HepG2 (cell line): Measurements from ENCODE around the gene HES1. TPM values are rescaled to one million over a fixed set of nuclear protein-coding genes. Genes with fewer than 3 reads are reported as not detected.

ENCODE experiments used
- BCL6 ChIP-seq: IDR thresholded peaks from 2 replicates; pipeline ENCODE4 v1.6.1; 2016; ENCODE audit warnings: missing genetic modification reagents, missing compliant biosample characterization
- CBX1 ChIP-seq: IDR thresholded peaks from one replicate; pipeline ENCODE4 v1.6.1; 2016; ENCODE audit warnings: antibody characterized with exemption, low read depth
- CEBPG ChIP-seq: IDR thresholded peaks from 2 replicates; pipeline ENCODE4 v1.6.1; 2016
- CENPT ChIP-seq: sonication (generic); formaldehyde crosslinking; IDR thresholded peaks from 2 replicates; pipeline ENCODE4 v1.8.0; 2022; ENCODE audit warnings: low read depth, mild to moderate bottlenecking, moderate library complexity, missing genetic modification reagents
- DMAP1 ChIP-seq: IDR thresholded peaks from 2 replicates; pipeline ENCODE4 v1.6.1; 2016
- FOXJ3 ChIP-seq: sonication (generic); formaldehyde crosslinking; IDR thresholded peaks from 2 replicates; pipeline ENCODE4 v1.4.0; 2020; ENCODE audit warnings: missing genetic modification reagents, mild to moderate bottlenecking, borderline replicate concordance
- GABPB1 ChIP-seq: IDR thresholded peaks from 2 replicates; pipeline ENCODE4 v1.6.1; 2016; ENCODE audit warnings: mild to moderate bottlenecking, missing genetic modification reagents, moderate library complexity, missing compliant biosample characterization
- GATAD2A ChIP-seq: IDR thresholded peaks from 2 replicates; pipeline ENCODE4 v1.6.1; 2016
- ISL2 ChIP-seq: sonication (generic); formaldehyde crosslinking; IDR thresholded peaks from 2 replicates; pipeline ENCODE4 v1.5.0; 2020; ENCODE audit warnings: missing genetic modification reagents
- KLF16 ChIP-seq, 2 experiments: sonication (generic) in 1 of 2; formaldehyde crosslinking in 1 of 2; IDR thresholded peaks; 2 replicates each; pipeline versions ENCODE4 v1.6.1 to v1.8.0; 2016 to 2023; ENCODE audit warnings: missing genetic modification reagents in 2 of 2, missing compliant biosample characterization in 1 of 2
- KLF6 ChIP-seq: IDR thresholded peaks from 2 replicates; pipeline ENCODE4 v1.8.0; 2016; ENCODE audit warnings: missing biosample characterization, missing genetic modification reagents
- NFIC ChIP-seq: IDR thresholded peaks from 2 replicates; pipeline ENCODE4 v1.6.1; 2012; ENCODE audit warnings: mild to moderate bottlenecking, low read length, inconsistent platforms
- RARA ChIP-seq: IDR thresholded peaks from 2 replicates; pipeline ENCODE4 v1.6.1; 2016; ENCODE audit warnings: missing genetic modification reagents, missing compliant biosample characterization
- RXRA ChIP-seq: sonication (generic); formaldehyde crosslinking; IDR thresholded peaks from 2 replicates; pipeline ENCODE4 v1.5.1; 2020; ENCODE audit warnings: missing genetic modification reagents
- SMAD3 ChIP-seq: sonication (generic); formaldehyde crosslinking; IDR thresholded peaks from 2 replicates; pipeline ENCODE4 v1.4.0; 2020; ENCODE audit warnings: missing genetic modification reagents
- ZBTB20 ChIP-seq: sonication (generic); formaldehyde crosslinking; IDR thresholded peaks from 2 replicates; pipeline ENCODE4 v1.8.1; 2023; ENCODE audit warnings: missing genetic modification reagents, low read depth, mild to moderate bottlenecking, borderline replicate concordance
- ZFP82 ChIP-seq: sonication (generic); formaldehyde crosslinking; IDR thresholded peaks from 2 replicates; pipeline ENCODE4 v1.5.1; 2020; ENCODE audit warnings: mild to moderate bottlenecking, missing genetic modification reagents, borderline replicate concordance
- ZNF343 ChIP-seq: sonication (generic); formaldehyde crosslinking; IDR thresholded peaks from 2 replicates; pipeline ENCODE4 v1.4.0; 2020; ENCODE audit warnings: mild to moderate bottlenecking, missing genetic modification reagents
- ZNF556 ChIP-seq: sonication (generic); formaldehyde crosslinking; IDR thresholded peaks from 2 replicates; pipeline ENCODE4 v1.4.0; 2020; ENCODE audit warnings: mild to moderate bottlenecking, missing genetic modification reagents, borderline replicate concordance
- ZNF598 ChIP-seq: sonication (generic); formaldehyde crosslinking; IDR thresholded peaks from 2 replicates; pipeline ENCODE4 v1.5.1; 2020; ENCODE audit warnings: mild to moderate bottlenecking, missing genetic modification reagents, borderline replicate concordance
- ZNF644 ChIP-seq: IDR thresholded peaks from 2 replicates; pipeline ENCODE4 v1.6.1; 2016; ENCODE audit warnings: low read depth
- ZNF879 ChIP-seq: sonication (generic); formaldehyde crosslinking; IDR thresholded peaks from 2 replicates; pipeline ENCODE4 v1.8.1; 2023; ENCODE audit warnings: missing genetic modification reagents
- polyA plus RNA-seq, 8 experiments: library from polyadenylated mRNA; depleted of rRNA in 3 of 8; stranded (reverse) in 7 of 8; unstranded in 1 of 8; fragments of >200 nt; fragmentation: Illumina TruSeq in 4 of 8; extraction: Trizol in 4 of 8; gene quantifications; 2 replicates each; pipeline versions ENCODE4 v1.2.1 to v1.2.3, GENCODE V29; 2011 to 2016; ENCODE audit warnings: low read depth in 4 of 8, missing spikeins in 1 of 8, mixed read lengths in 1 of 8; ENCODE audit not compliant: insufficient read depth in 1 of 8
- total RNA-seq, 5 experiments: library from RNA; depleted of rRNA; stranded (reverse); fragments of >200 nt; fragmentation: Illumina TruSeq; extraction: Trizol; gene quantifications; 2 replicates each; pipeline ENCODE4 v1.2.3, GENCODE V29; 2016; ENCODE audit warnings: low read depth in 1 of 5
- TF ChIP-seq, protein P1 (sequence below): IDR thresholded peaks from 2 replicates; pipeline ENCODE4 v1.6.1; 2016; ENCODE audit warnings: missing compliant biosample characterization, missing genetic modification reagents, borderline replicate concordance
- TF ChIP-seq, protein P2 (sequence below): sonication (generic); formaldehyde crosslinking; IDR thresholded peaks from 2 replicates; pipeline ENCODE4 v1.5.1; 2020; ENCODE audit warnings: missing genetic modification reagents, mild to moderate bottlenecking, borderline replicate concordance
- TF ChIP-seq, protein P3 (sequence below): sonication (generic); formaldehyde crosslinking; IDR thresholded peaks from 2 replicates; pipeline ENCODE4 v1.4.0; 2020; ENCODE audit warnings: missing genetic modification reagents, borderline replicate concordance

HES1 gene
- total and polyA plus RNA-seq, 2 of the 13 experiments (the other 11 are each of a cell fraction or from before 2014, with no cell fraction given) = 15.4 to 19.8 TPM

DNA sequence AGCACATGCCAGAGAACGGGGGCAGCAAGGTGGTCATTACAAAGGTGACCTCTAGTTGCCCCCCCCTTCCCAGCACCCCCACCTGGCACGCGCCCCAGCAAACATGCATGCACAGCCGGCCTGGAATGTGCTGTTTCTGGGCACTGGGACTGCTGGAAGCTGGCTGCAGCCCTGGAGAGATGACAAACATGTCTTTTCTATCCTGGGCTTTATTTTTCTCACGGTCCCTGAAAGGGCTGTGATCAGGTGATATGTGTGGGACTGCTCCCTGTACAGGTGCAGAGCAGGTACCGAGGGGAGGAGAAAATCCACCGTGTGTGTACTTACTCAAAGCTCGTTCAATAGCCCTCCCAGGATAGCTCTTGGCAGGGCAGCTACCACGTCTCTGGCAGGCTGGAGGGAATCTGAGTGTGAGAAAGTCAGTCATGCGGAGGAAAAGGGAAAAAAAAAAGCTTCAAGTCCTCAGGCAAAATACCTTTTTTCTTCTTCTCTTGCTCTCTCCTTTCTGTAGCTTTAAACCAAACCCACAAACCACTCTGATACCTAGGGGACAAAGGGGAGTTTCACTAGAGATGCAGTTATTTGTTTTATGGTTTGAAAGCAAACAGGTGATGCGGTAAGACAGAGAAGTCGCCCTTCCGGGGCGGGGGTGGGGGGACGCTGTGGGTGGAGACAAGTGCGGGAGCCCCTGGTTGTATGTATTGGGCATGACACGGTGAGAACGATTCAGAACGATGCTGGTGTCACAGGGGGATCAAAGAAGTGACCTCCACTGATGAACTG is 5.0 kb upstream of the HES1 start (continued):
- TF ChIP-seq ZNF556 (CRISPR knock-in tag) (0 out of 2 replicates have a peak, but pooled peaks have one; percentile 47), ZBTB20 (no peak), SMAD3 (CRISPR knock-in tag) (peak; percentile 69; the same call in 1 of the 2 replicates), KLF16 (CRISPR knock-in tag; IDR thresholded peaks at IDR 0.05) (0 out of 4 replicates have a peak, but pooled peaks of 1 of the 2 experiments have one; percentile 34), RXRA (peak; percentile 39; the same call in 1 of the 2 replicates), ZNF879 (CRISPR knock-in tag) (peak; percentile 84; the same call in 1 of the 2 replicates), CENPT (CRISPR knock-in tag) (no peak), GABPB1 (peak; percentile 48), RARA (peak; percentile 81), ZFP82 (CRISPR knock-in tag) (no peak), ZNF343 (CRISPR knock-in tag) (no peak), ISL2 (CRISPR knock-in tag) (peak; percentile 51), CEBPG (CRISPR knock-in tag) (peak; percentile 20; the same call in 1 of the 2 replicates), ZNF598 (CRISPR knock-in tag) (no peak), CBX1 (no peak), ZNF644 (CRISPR knock-in tag) (peak; percentile 49; the same call in 1 of the 2 replicates), KLF6 (no peak), GATAD2A (CRISPR knock-in tag) (peak; percentile 80), BCL6 (CRISPR knock-in tag) (peak; percentile 76), NFIC (peak; percentile 55; the same call in 1 of the 2 replicates), FOXJ3 (peak; percentile 64; the same call in 1 of the 2 replicates), DMAP1 (0 out of 2 replicates have a peak, but pooled peaks have one; percentile 10)
- TF ChIP-seq, protein P1, sequence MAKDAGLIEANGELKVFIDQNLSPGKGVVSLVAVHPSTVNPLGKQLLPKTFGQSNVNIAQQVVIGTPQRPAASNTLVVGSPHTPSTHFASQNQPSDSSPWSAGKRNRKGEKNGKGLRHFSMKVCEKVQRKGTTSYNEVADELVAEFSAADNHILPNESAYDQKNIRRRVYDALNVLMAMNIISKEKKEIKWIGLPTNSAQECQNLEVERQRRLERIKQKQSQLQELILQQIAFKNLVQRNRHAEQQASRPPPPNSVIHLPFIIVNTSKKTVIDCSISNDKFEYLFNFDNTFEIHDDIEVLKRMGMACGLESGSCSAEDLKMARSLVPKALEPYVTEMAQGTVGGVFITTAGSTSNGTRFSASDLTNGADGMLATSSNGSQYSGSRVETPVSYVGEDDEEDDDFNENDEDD (CRISPR knock-in tag) = peak; percentile 22; the same call in 1 of the 2 replicates
- TF ChIP-seq, protein P2, sequence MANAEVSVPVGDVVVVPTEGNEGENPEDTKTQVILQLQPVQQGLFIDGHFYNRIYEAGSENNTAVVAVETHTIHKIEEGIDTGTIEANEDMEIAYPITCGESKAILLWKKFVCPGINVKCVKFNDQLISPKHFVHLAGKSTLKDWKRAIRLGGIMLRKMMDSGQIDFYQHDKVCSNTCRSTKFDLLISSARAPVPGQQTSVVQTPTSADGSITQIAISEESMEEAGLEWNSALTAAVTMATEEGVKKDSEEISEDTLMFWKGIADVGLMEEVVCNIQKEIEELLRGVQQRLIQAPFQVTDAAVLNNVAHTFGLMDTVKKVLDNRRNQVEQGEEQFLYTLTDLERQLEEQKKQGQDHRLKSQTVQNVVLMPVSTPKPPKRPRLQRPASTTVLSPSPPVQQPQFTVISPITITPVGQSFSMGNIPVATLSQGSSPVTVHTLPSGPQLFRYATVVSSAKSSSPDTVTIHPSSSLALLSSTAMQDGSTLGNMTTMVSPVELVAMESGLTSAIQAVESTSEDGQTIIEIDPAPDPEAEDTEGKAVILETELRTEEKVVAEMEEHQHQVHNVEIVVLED (CRISPR knock-in tag) = peak; percentile 34; the same call in 1 of the 2 replicates
- TF ChIP-seq, protein P3, sequence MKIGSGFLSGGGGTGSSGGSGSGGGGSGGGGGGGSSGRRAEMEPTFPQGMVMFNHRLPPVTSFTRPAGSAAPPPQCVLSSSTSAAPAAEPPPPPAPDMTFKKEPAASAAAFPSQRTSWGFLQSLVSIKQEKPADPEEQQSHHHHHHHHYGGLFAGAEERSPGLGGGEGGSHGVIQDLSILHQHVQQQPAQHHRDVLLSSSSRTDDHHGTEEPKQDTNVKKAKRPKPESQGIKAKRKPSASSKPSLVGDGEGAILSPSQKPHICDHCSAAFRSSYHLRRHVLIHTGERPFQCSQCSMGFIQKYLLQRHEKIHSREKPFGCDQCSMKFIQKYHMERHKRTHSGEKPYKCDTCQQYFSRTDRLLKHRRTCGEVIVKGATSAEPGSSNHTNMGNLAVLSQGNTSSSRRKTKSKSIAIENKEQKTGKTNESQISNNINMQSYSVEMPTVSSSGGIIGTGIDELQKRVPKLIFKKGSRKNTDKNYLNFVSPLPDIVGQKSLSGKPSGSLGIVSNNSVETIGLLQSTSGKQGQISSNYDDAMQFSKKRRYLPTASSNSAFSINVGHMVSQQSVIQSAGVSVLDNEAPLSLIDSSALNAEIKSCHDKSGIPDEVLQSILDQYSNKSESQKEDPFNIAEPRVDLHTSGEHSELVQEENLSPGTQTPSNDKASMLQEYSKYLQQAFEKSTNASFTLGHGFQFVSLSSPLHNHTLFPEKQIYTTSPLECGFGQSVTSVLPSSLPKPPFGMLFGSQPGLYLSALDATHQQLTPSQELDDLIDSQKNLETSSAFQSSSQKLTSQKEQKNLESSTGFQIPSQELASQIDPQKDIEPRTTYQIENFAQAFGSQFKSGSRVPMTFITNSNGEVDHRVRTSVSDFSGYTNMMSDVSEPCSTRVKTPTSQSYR (CRISPR knock-in tag) = peak; percentile 71; the same call in 1 of the 2 replicates
